PFSK-1 (cell line): ENCODE results near the gene NRM.

ENCODE experiments used
- FOXP2 ChIP-seq: optimal IDR thresholded peaks from 2 replicates; pipeline ENCODE3; 2011; ENCODE audit warnings: borderline replicate concordance, control low read depth, inconsistent platforms; ENCODE audit not compliant: insufficient read depth; ENCODE audit errors: extremely low read length, extremely low read depth
- POLR2AphosphoS5 ChIP-seq: IDR thresholded peaks from 2 replicates; pipeline ENCODE4 v1.6.1; 2012; ENCODE audit warnings: low read depth, mild to moderate bottlenecking, control low read depth, low read length, moderate library complexity
- SIN3A ChIP-seq: IDR thresholded peaks from 2 replicates; pipeline ENCODE4 v1.6.1; 2012; ENCODE audit warnings: mild to moderate bottlenecking, low read length, moderate library complexity, borderline replicate concordance; ENCODE audit not compliant: insufficient read depth
- TAF1 ChIP-seq: IDR thresholded peaks from 2 replicates; pipeline ENCODE4 v1.6.1; 2012; ENCODE audit warnings: low read length, control low read depth, borderline replicate concordance; ENCODE audit not compliant: insufficient read depth
- TF ChIP-seq, protein P1 (sequence below), 2 experiments: IDR thresholded peaks; 2 replicates each; pipeline versions ENCODE4 v1.6.1 to v1.8.0; 2011 to 2012; ENCODE audit warnings: low read depth in 2 of 2, low read length in 2 of 2, control low read depth in 1 of 2, inconsistent platforms in 1 of 2, mild to moderate bottlenecking in 1 of 2, moderate library complexity in 1 of 2; ENCODE audit not compliant: insufficient read depth in 1 of 2

The NRM gene

DNA sequence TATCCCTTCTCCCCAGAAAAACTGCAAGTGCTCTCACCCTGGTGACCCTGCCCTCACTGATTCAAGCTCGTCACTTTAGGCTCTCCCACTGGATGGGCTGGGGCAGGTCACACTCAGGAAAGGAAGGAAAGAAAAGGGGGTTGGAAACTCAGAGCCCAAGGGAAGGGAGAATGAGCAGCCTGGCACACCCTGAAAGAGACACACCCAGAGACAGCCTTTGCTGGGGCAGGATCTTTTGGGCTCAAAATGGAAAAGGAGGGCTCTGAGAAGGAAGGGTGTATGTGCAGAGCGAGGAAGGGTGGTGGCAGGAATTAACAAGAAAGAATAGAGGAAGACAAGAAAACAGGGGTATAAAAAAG is 6.8 kb downstream of the NRM start:
- TF ChIP-seq POLR2AphosphoS5 (no peak; the same call in 1 of the 2 replicates), SIN3A (no peak), FOXP2 (no peak), TAF1 (no peak)
- TF ChIP-seq, protein P1, sequence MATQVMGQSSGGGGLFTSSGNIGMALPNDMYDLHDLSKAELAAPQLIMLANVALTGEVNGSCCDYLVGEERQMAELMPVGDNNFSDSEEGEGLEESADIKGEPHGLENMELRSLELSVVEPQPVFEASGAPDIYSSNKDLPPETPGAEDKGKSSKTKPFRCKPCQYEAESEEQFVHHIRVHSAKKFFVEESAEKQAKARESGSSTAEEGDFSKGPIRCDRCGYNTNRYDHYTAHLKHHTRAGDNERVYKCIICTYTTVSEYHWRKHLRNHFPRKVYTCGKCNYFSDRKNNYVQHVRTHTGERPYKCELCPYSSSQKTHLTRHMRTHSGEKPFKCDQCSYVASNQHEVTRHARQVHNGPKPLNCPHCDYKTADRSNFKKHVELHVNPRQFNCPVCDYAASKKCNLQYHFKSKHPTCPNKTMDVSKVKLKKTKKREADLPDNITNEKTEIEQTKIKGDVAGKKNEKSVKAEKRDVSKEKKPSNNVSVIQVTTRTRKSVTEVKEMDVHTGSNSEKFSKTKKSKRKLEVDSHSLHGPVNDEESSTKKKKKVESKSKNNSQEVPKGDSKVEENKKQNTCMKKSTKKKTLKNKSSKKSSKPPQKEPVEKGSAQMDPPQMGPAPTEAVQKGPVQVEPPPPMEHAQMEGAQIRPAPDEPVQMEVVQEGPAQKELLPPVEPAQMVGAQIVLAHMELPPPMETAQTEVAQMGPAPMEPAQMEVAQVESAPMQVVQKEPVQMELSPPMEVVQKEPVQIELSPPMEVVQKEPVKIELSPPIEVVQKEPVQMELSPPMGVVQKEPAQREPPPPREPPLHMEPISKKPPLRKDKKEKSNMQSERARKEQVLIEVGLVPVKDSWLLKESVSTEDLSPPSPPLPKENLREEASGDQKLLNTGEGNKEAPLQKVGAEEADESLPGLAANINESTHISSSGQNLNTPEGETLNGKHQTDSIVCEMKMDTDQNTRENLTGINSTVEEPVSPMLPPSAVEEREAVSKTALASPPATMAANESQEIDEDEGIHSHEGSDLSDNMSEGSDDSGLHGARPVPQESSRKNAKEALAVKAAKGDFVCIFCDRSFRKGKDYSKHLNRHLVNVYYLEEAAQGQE (IDR thresholded peaks at IDR 0.05; ENCODE audit: insufficient read depth in 1 of 2, low read depth in 2 of 2, low read length in 2 of 2), result no peak

- no peak; the same call in 1 of the 2 replicates for TF ChIP-seq POLR2AphosphoS5
- TF ChIP-seq, protein P1 (IDR thresholded peaks at IDR 0.05; ENCODE audit: insufficient read depth in 1 of 2, low read depth in 2 of 2, low read length in 2 of 2), result no peak
Measured at GRCh38 chr6:30683183-30683979, 7.4 kb downstream of the NRM start.

DNA sequence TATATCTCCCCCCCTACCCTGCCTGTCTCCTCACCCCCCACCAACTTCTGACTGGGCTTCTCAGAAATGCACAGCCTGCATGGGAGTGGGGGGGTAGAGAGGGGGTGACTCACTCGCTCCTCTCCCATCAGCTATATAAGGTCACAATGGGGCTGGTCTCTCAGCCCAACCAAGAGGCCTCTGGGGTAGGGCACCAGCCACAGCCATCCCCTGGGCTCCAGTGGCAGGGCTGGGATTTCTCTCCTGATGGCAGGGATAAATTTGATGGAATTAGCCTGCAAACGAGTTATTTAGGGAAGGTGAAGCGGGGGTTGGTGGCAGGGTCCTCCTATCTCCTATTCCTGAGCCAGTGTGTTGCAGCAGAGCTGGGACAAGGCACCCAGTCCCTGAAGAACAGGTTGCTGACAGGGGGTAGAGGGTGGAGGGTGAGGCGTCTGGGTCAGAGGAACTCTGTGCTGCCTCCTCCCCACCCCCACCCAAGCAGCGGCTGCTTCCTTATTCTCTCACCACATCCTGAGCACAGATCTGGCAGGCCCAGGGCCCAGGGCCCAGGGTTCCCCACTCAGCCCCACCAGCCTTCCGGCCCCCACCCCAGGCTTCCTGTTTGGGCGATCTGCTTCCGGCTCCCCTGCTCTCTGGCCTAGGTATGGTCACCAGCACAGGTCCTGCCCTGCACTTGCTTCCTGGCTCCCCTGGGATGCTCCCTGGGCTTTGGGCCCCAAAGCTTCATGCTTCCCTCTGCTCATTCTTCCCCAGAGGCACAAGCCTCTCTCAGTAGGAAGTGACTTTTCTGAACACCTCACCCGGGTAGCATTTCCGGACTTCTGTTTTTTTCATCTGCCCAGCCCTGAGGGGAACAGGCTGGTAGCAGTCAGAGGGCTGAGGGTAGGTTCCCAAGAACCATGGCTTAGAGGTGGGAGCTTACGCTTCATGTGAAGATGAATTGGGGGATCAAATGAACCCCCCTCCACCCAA is 8.4 kb downstream of the NRM start:
- TF ChIP-seq, protein P1 (IDR thresholded peaks at IDR 0.05; ENCODE audit: insufficient read depth in 1 of 2, low read depth in 2 of 2, low read length in 2 of 2), result no peak
- TF ChIP-seq SIN3A (no peak), FOXP2 (no peak), POLR2AphosphoS5 (peak; percentile 59), TAF1 (0 out of 2 replicates have a peak, but pooled peaks have one; percentile 43)

- TF ChIP-seq, protein P1 (IDR thresholded peaks at IDR 0.05; ENCODE audit: insufficient read depth in 1 of 2, low read depth in 2 of 2, low read length in 2 of 2), result no peak
- TF ChIP-seq TAF1 (no peak), FOXP2 (no peak), POLR2AphosphoS5 (no peak), SIN3A (no peak)
Measured at GRCh38 chr6:30681766-30682142, 9.0 kb downstream of the NRM start.
